H1 (cell line): ENCODE results near the gene POLN. TPM values are rescaled to one million over a fixed set of nuclear protein-coding genes. Genes with fewer than 3 reads are reported as not detected.

Experiments
- CTCF ChIA-PET: fragments of 300-600 bp; sonication (Branson Sonifier 250); formaldehyde crosslinking; loops from one replicate; lab custom pipeline; 2021; ENCODE audit not compliant: partially characterized antibody; lab: Charles Lee
- POLR2A ChIA-PET: fragments of 300-600 bp; sonication (Branson Sonifier 250); formaldehyde crosslinking; loops from one replicate; lab custom pipeline; 2021; ENCODE audit warnings: inconsistent platforms; ENCODE audit not compliant: partially characterized antibody; lab: Charles Lee
- DNase-seq, 2 experiments: peaks; one replicate each; pipeline versions ENCODE4 v3.0.0 to v3.0.0-alpha.2; 2010 to 2022; ENCODE audit warnings: low spot score in 2 of 2, low read depth in 1 of 2, mixed read lengths in 1 of 2
- FAIRE-seq: peaks from 2 replicates; lab custom pipeline; 2011; peaks lifted over from hg19 to GRCh38; lab: Jason Lieb, UNC
- H2AFZ ChIP-seq: 2 replicates; pipeline ENCODE4 v1.8.1; 2012; ENCODE audit warnings: low read length, inconsistent platforms
- H2AK5ac ChIP-seq: 2 replicates; pipeline ENCODE4 v1.6.1; 2013; ENCODE audit warnings: low read depth, low read length
- H2BK120ac ChIP-seq: replicated peaks from 2 replicates; pipeline ENCODE3; 2013; ENCODE audit warnings: low read depth, low read length, inconsistent platforms
- H2BK12ac ChIP-seq: 2 replicates; pipeline ENCODE4 v1.6.1; 2013; ENCODE audit warnings: low read depth, low read length
- H2BK15ac ChIP-seq: 2 replicates; pipeline ENCODE4 v1.6.1; 2013; ENCODE audit warnings: low read length
- H2BK20ac ChIP-seq: 2 replicates; pipeline ENCODE4 v1.6.1; 2013; ENCODE audit warnings: low read length
- H2BK5ac ChIP-seq: 2 replicates; pipeline ENCODE4 v1.6.1; 2013; ENCODE audit warnings: low read depth, low read length
- H3K14ac ChIP-seq: 2 replicates; pipeline ENCODE4 v1.6.1; 2013; ENCODE audit warnings: inconsistent platforms; ENCODE audit not compliant: insufficient read length
- H3K18ac ChIP-seq: 2 replicates; pipeline ENCODE4 v1.6.1; 2013; ENCODE audit warnings: low read length; ENCODE audit errors: extremely low read depth
- H3K23ac ChIP-seq: 2 replicates; pipeline ENCODE4 v1.6.1; 2013; ENCODE audit warnings: inconsistent platforms; ENCODE audit not compliant: insufficient read length
- H3K23me2 ChIP-seq: 2 replicates; pipeline ENCODE4 v1.6.1; 2013; ENCODE audit warnings: low read depth, low read length
- H3K27ac ChIP-seq: 2 replicates; pipeline ENCODE4 v1.6.1; 2011; ENCODE audit warnings: low read depth, low read length, inconsistent platforms
- H3K27me3 ChIP-seq, 4 experiments: replicated peaks in 1 of 4; 1 replicate in 1 of 4; 2 replicates in 3 of 4; pipeline versions ENCODE4 v1.6.1 to v1.8.1; 2011 to 2013; ENCODE audit warnings: low read length in 3 of 4, mild to moderate bottlenecking in 3 of 4, inconsistent platforms in 2 of 4, mixed read lengths in 2 of 4, moderate library complexity in 1 of 4; ENCODE audit not compliant: control insufficient read depth in 3 of 4, insufficient read depth in 3 of 4; ENCODE audit errors: extremely low read depth in 1 of 4
- H3K36me3 ChIP-seq, 4 experiments: 2 replicates each; pipeline versions ENCODE4 v1.6.1 to v1.8.1; 2011 to 2013; ENCODE audit warnings: mild to moderate bottlenecking in 4 of 4, low read length in 3 of 4, moderate library complexity in 2 of 4, control low read depth in 1 of 4, inconsistent platforms in 1 of 4; ENCODE audit not compliant: insufficient read depth in 4 of 4, control insufficient read depth in 2 of 4
- H3K4ac ChIP-seq: replicated peaks from 2 replicates; pipeline ENCODE3; 2013; ENCODE audit warnings: low read length, low read depth, mixed read lengths, inconsistent platforms; ENCODE audit not compliant: insufficient read length
- H3K4me1 ChIP-seq, 4 experiments: replicated peaks in 1 of 4; 1 replicate in 1 of 4; 2 replicates in 3 of 4; pipeline versions ENCODE4 v1.6.1 to v1.8.1; 2011 to 2013; ENCODE audit warnings: low read length in 3 of 4, inconsistent platforms in 2 of 4, mixed read lengths in 1 of 4; ENCODE audit not compliant: insufficient read depth in 4 of 4, control insufficient read depth in 3 of 4
- H3K4me2 ChIP-seq, 2 experiments: 2 replicates each; pipeline versions ENCODE4 v1.6.1 to v1.8.1; 2011 to 2013; ENCODE audit warnings: low read depth in 2 of 2, low read length in 2 of 2, control low read depth in 1 of 2, inconsistent platforms in 1 of 2, mild to moderate bottlenecking in 1 of 2; ENCODE audit not compliant: insufficient read depth in 1 of 2
- H3K4me3 ChIP-seq, 4 experiments: fragments of 200-600, 300-600 bp in 1 of 4; sonication (generic), shearing (Covaris generic), sonication (Bioruptor Twin) in 1 of 4; 2 replicates each; pipeline versions ENCODE4 v1.5.1 to v1.8.1; 2011 to 2016; ENCODE audit warnings: low read length in 4 of 4, low read depth in 3 of 4, control low read depth in 2 of 4, inconsistent platforms in 2 of 4, mild to moderate bottlenecking in 2 of 4, mixed read lengths in 1 of 4, moderate library complexity in 1 of 4; ENCODE audit not compliant: insufficient read depth in 2 of 4; ENCODE audit errors: extremely low read depth in 1 of 4
- H3K56ac ChIP-seq: replicated peaks from 2 replicates; pipeline ENCODE3; 2013; ENCODE audit warnings: low read depth, mild to moderate bottlenecking, mixed read lengths, low read length, inconsistent platforms; ENCODE audit not compliant: insufficient read length
- H3K79me1 ChIP-seq: 2 replicates; pipeline ENCODE4 v1.6.1; 2013; ENCODE audit warnings: low read depth, low read length, control low read depth
- H3K79me2 ChIP-seq, 2 experiments: 2 replicates each; pipeline versions ENCODE4 v1.6.1 to v1.8.1; 2012 to 2013; ENCODE audit warnings: low read length in 2 of 2, mild to moderate bottlenecking in 2 of 2, inconsistent platforms in 1 of 2; ENCODE audit not compliant: insufficient read depth in 2 of 2, control insufficient read depth in 1 of 2
- H3K9ac ChIP-seq, 4 experiments: replicated peaks in 1 of 4; 1 replicate in 1 of 4; 2 replicates in 3 of 4; pipeline versions ENCODE4 v1.6.1 to v1.8.1; 2011 to 2013; ENCODE audit warnings: low read depth in 3 of 4, low read length in 3 of 4, control low read depth in 2 of 4, mild to moderate bottlenecking in 2 of 4, moderate library complexity in 2 of 4, inconsistent platforms in 1 of 4; ENCODE audit errors: extremely low read depth in 1 of 4
- H3K9me3 ChIP-seq, 2 experiments: 2 replicates each; pipeline versions ENCODE4 v1.6.1 to v1.8.1; 2012 to 2013; ENCODE audit warnings: mild to moderate bottlenecking in 2 of 2, moderate library complexity in 2 of 2, control low read depth in 1 of 2, inconsistent platforms in 1 of 2, low read depth in 1 of 2, low read length in 1 of 2, mixed read lengths in 1 of 2; ENCODE audit not compliant: insufficient read depth in 2 of 2
- H4K20me1 ChIP-seq, 2 experiments: replicated peaks in 1 of 2; 2 replicates each; pipeline versions ENCODE3 to v1.8.1; 2011 to 2013; ENCODE audit warnings: inconsistent platforms in 2 of 2, low read length in 2 of 2, mild to moderate bottlenecking in 1 of 2; ENCODE audit not compliant: insufficient read depth in 2 of 2, control insufficient read depth in 1 of 2
- H4K5ac ChIP-seq: 2 replicates; pipeline ENCODE4 v1.6.1; 2013; ENCODE audit warnings: low read length, low read depth, mixed read lengths, inconsistent platforms; ENCODE audit not compliant: insufficient read length
- H4K8ac ChIP-seq: 2 replicates; pipeline ENCODE4 v1.8.0; 2013; ENCODE audit warnings: mild to moderate bottlenecking, moderate library complexity, low read length, inconsistent platforms; ENCODE audit not compliant: insufficient read depth; ENCODE audit errors: extremely low read depth
- H4K91ac ChIP-seq: replicated peaks from 2 replicates; pipeline ENCODE3; 2013; ENCODE audit warnings: low read length, mixed read lengths, inconsistent platforms; ENCODE audit not compliant: insufficient read length
- CBX5 ChIP-seq: fragments of 300-800, 300-1000 bp; sonication (generic); IDR thresholded peaks from 2 replicates; pipeline ENCODE4 v1.7.1; 2016; ENCODE audit warnings: antibody characterized with exemption, low read length, low read depth
- HDAC6 ChIP-seq: IDR thresholded peaks from one replicate; pipeline ENCODE4 v1.7.1; 2012; ENCODE audit warnings: low read depth, mild to moderate bottlenecking, inconsistent platforms, low read length, moderate library complexity
- JUND ChIP-seq: IDR thresholded peaks from 2 replicates; pipeline ENCODE4 v1.6.1; 2011; ENCODE audit warnings: mild to moderate bottlenecking, improper control_type of control experiment, low read length
- POU5F1 ChIP-seq: IDR thresholded peaks from 2 replicates; pipeline ENCODE4 v1.6.1; 2011; ENCODE audit warnings: low read depth, mild to moderate bottlenecking, low read length, moderate library complexity
- SIX5 ChIP-seq: IDR thresholded peaks from 2 replicates; pipeline ENCODE4 v1.6.1; 2011; ENCODE audit warnings: mild to moderate bottlenecking, low read depth, low read length
- WGBS, 2 experiments: shearing (Covaris generic) in 1 of 2; methylation state at CpG; one replicate each; pipeline versions ENCODE4 v1.1.6 to v1.1.7; 2013 to 2015; ENCODE audit warnings: low lambda C conversion rate in 2 of 2, mixed read lengths in 2 of 2, inconsistent platforms in 1 of 2, low coverage in 1 of 2, missing lambda C conversion rate in 1 of 2; ENCODE audit not compliant: insufficient replicate concordance in 2 of 2, insufficient coverage in 1 of 2, insufficient read length in 1 of 2; ENCODE audit errors: extremely low coverage in 1 of 2, missing lambda C conversion rate in 1 of 2; 5-methylcytosine and 5-hydroxymethylcytosine counted together
- polyA plus RNA-seq, 7 experiments: library from polyadenylated mRNA; depleted of rRNA in 3 of 7; stranded (reverse) in 5 of 7; unstranded in 2 of 7; fragments of >200 nt in 5 of 7; fragments of 200-250 nt in 2 of 7; gene quantifications; 1 replicate in 5 of 7; 2 replicates in 1 of 7; 4 replicates in 1 of 7; pipeline versions ENCODE4 v1.2.1 to v1.2.3, GENCODE V29; 2011 to 2013; ENCODE audit warnings: missing spikeins in 2 of 7, mixed read lengths in 2 of 7
- total RNA-seq: library from RNA; stranded (reverse); fragmentation: NEBNext Ultra II Directional; extraction: Animal tissue kit (Norgen Biotek cat#: 25700); gene quantifications from 2 replicates; pipeline ENCODE4 v1.2.1, GENCODE V29; 2021

The POLN gene
- total and polyA plus RNA-seq, 2 of the 8 experiments (the other 6 are each of a cell fraction or from before 2014, with no cell fraction given) = 0.98 to 1.5 TPM

DNA sequence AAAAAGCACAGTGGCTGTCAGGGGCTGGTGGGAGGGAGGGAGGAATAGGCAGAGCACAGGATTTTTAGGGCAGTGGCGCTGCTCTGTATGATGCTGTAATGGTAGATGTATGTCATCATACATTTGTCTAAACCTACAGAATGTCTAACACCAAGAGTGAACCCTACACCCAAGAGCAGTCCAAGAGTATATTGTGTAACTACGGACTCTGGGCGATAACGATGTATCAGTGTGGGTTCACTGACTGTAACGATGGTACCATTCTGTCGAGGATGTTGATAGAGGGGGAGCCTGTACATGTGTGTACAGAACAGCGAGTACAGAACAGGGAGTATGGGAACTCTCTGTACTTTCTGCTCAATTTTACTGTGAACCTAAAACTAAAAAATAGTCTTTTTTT lies 76.5 kb downstream of the POLN start:
- POLR2A ChIA-PET = no interaction called here
- no peak overlapping the region for H2BK120ac ChIP-seq
- H2BK15ac ChIP-seq = no peak overlapping the region
- H2AFZ ChIP-seq = no peak overlapping the region
- H3K4me1 ChIP-seq = no peaks in the 10 kb centered on the region
- H2AK5ac ChIP-seq = no peak overlapping the region
- FAIRE-seq (no peak), DNase-seq (no peak)
- H4K8ac ChIP-seq = no peak overlapping the region
- no peak overlapping the region for H3K27ac ChIP-seq
- no peak overlapping the region for H3K4me3 ChIP-seq
- H4K91ac ChIP-seq = no peak overlapping the region
- H3K27me3 ChIP-seq = no peaks in the 10 kb centered on the region
- no peaks in the 10 kb centered on the region for H3K79me1 ChIP-seq
- CTCF ChIA-PET = no interaction called here
- H2BK5ac ChIP-seq = no peak overlapping the region
- no peak overlapping the region for H3K4ac ChIP-seq
- no peaks in the 10 kb centered on the region for H3K23me2 ChIP-seq
- no peaks in the 10 kb centered on the region for H3K79me2 ChIP-seq
- no peak overlapping the region for H3K9ac ChIP-seq
- H2BK12ac ChIP-seq = no peak overlapping the region
- 89% methylated on average over 7 of the region's 7 CpGs; no CpG with 5 or more reads in 1 of the 2 experiments for WGBS, 2 experiments
- no peaks in the 10 kb centered on the region for H3K36me3 ChIP-seq
- H3K4me2 ChIP-seq = no peak overlapping the region
- no peak overlapping the region for H3K14ac ChIP-seq
- H3K56ac ChIP-seq = no peak overlapping the region
- H2BK20ac ChIP-seq = no peak overlapping the region
- no peak overlapping the region for H3K18ac ChIP-seq
- no peak overlapping the region for H3K23ac ChIP-seq
- no peaks in the 10 kb centered on the region for H3K9me3 ChIP-seq
- H4K5ac ChIP-seq = no peak overlapping the region
- no peaks in the 10 kb centered on the region for H4K20me1 ChIP-seq
- TF ChIP-seq CBX5 (no peak), JUND (no peak), SIX5 (no peak), HDAC6 (no peak), POU5F1 (no peak)
